Activated T-helper 2 cell treated with anti-CD3 and anti-CD28 coated beads, Interferon-gamma antibody, Interleukin-2, Interleukin-4, amounts not matched to agents 10 μg/mL and 5 μg/mL and 100 μg/mL, durations not matched to agents 14 hours and 24 hours and 36 hours (primary cell): ENCODE measurements around the gene R3HCC1L. TPM values are rescaled to one million over a fixed set of nuclear protein-coding genes. Genes with fewer than 3 reads are reported as not detected.

ENCODE experiments used
- DNase-seq: peaks from one replicate; pipeline ENCODE4 v3.0.0; 2021; ENCODE audit warnings: low spot score
- H3K27ac Mint-ChIP-seq: one replicate; pipeline ENCODE4 v1.8.0; 2021; ENCODE audit warnings: mixed read lengths
- H3K27me3 Mint-ChIP-seq: one replicate; pipeline ENCODE4 v1.8.0; 2021; ENCODE audit warnings: low read depth, mixed read lengths
- H3K36me3 Mint-ChIP-seq: one replicate; pipeline ENCODE4 v1.8.0; 2021; ENCODE audit warnings: low read depth, mixed read lengths
- H3K4me1 Mint-ChIP-seq: one replicate; pipeline ENCODE4 v1.8.0; 2021; ENCODE audit warnings: low read depth, mixed read lengths
- H3K4me3 Mint-ChIP-seq: one replicate; pipeline ENCODE4 v1.8.0; 2021; ENCODE audit warnings: low read depth, mild to moderate bottlenecking, moderate library complexity, mixed read lengths
- H3K9me3 Mint-ChIP-seq: one replicate; pipeline ENCODE4 v1.8.0; 2021; ENCODE audit warnings: mixed read lengths
- intact Hi-C: fragments of 100-400 bp; cut with micrococcal nuclease; formaldehyde crosslinking; loops from one replicate; pipeline ENCODE4 v1.15.1; 2023
- total RNA-seq: library from RNA; stranded (reverse); gene quantifications from 2 replicates; pipeline ENCODE4 v1.2.3, GENCODE V29; 2022

Gene R3HCC1L
- total RNA-seq, 1 donor from 2014 or later: 18.4 TPM

GRCh38 chr10:98251399-98251798 lies 116.9 kb downstream of the R3HCC1L start:
- Mint-ChIP-seq H3K27me3 (no peaks in the 10 kb centered on the region), H3K27ac (no peak overlapping the region), H3K4me3 (no peak overlapping the region), H3K36me3 (peaks cover 23% of the 10 kb centered on the region), H3K9me3 (no peaks in the 10 kb centered on the region), H3K4me1 (no peaks in the 10 kb centered on the region)
- no peak for DNase-seq
- intact Hi-C loops: no loop called here

GRCh38 chr10:98252464-98252863 lies 118.0 kb downstream of the R3HCC1L start:
- peaks cover 16% of the 10 kb centered on the region for H3K36me3 Mint-ChIP-seq
- H3K4me3 Mint-ChIP-seq: no peak overlapping the region
- no peaks in the 10 kb centered on the region for H3K27me3 Mint-ChIP-seq
- intact Hi-C loops: no loop called here
- H3K4me1 Mint-ChIP-seq: no peaks in the 10 kb centered on the region
- no peak overlapping the region for H3K27ac Mint-ChIP-seq
- no peaks in the 10 kb centered on the region for H3K9me3 Mint-ChIP-seq
- DNase-seq: no peak

DNA sequence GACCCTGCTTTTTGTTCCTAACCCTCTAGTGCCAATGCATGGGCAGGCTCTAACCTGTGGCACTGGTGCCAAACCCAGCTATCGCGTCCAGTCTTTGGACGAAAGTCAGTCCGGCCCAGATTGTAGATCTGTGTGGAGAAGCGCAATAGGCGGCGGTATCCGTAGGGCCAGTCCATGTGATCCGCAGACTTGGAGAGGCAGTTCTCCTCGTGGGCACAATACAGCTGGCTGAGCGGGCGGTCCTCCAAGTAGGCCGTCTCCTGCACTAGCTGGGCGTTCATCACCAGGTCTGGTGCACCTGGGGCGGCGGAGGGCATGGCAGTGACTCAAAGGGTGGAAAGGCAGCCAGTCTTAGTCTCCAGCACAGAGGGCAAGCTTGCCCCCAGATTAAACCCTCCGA lies 119.0 kb downstream of the R3HCC1L start:
- Mint-ChIP-seq H3K9me3 (no peaks in the 10 kb centered on the region), H3K4me3 (no peak overlapping the region), H3K36me3 (peaks cover 9% of the 10 kb centered on the region), H3K4me1 (no peaks in the 10 kb centered on the region), H3K27me3 (no peaks in the 10 kb centered on the region), H3K27ac (no peak overlapping the region)
- intact Hi-C loops: no loop called here
- DNase-seq: no peak

DNA sequence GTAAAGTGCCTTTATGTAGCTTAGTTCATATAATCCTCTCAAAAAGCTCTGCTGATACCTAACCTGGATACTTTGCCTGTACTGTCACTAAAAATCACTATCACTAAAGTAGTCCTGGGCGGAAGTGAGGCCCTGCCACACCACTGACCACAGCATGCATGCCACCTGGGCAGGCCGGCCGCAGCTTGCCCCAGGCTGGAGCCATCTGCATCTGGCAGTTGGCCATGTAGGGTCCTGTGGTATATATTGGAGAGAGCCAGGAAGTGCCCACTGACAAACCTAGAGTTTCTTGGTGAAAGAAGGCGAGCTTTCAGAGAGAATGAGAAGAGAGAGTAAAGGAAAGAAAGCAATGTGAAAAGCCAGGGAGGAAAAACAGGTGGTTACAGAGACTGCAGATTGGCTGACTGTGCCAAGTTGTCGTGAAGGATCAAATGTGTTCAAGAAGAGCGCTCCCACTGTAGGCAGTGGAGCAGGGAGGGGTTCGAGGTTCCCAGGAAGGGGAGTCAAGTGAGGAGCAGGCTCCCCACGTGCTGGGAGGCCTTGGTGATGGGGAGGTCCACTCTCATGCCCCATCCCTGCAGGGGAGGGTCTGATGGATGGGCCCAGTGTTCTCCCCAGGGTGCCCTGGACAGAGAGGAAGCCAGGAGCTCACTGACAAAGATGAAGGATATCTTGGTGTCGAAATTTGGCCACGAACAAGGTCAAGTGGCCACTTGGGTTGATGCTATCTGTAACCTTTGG lies 119.9 kb downstream of the R3HCC1L start:
- DNase-seq: no peak
- Mint-ChIP-seq H3K9me3 (no peaks in the 10 kb centered on the region), H3K4me3 (no peak overlapping the region), H3K27me3 (no peaks in the 10 kb centered on the region), H3K27ac (no peak overlapping the region), H3K36me3 (peaks cover 9% of the 10 kb centered on the region), H3K4me1 (no peaks in the 10 kb centered on the region)
- intact Hi-C loops: no loop called here

DNA sequence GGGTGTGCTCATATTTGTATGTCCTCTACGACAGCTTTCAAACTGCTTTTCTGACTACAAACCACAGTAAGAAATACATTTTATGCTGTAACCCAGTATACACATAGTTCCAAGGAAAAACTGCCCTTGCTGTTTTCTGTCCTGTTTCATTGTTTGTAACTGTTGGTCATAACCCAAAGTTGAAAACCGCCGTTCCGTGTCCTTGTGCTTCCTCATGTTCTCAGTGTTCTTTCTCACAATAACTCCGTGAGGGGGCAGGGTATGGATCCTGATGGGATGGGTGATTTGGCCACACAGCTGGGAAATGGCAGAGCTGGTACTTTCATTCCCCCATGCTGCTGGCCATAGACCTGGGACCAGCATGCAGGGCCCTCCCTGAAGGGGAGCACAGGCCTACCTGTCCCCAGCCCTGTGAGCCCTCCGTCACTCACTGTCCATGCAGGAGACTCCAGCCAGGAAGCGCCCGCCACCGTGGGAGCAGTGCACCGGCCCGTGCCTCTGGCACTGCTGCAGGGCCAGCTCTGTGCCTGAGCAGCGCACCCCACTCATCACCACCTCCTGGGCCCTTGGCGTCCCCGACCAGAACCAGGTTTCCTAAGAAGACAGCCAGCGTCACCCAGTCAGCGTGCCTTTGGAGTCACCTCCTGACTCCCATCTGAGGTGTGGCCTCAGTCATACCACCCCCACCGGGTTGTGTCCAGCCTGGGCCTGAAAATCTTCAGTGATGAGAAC lies 120.9 kb downstream of the R3HCC1L start:
- DNase-seq: no peak
- H3K4me1 Mint-ChIP-seq: no peaks in the 10 kb centered on the region
- H3K27ac Mint-ChIP-seq: no peak overlapping the region
- H3K9me3 Mint-ChIP-seq: no peaks in the 10 kb centered on the region
- no peaks in the 10 kb centered on the region for H3K27me3 Mint-ChIP-seq
- H3K36me3 Mint-ChIP-seq: peaks cover 2% of the 10 kb centered on the region
- no peak overlapping the region for H3K4me3 Mint-ChIP-seq
- intact Hi-C loops: no loop called here

- H3K4me3 Mint-ChIP-seq: no peak overlapping the region
- DNase-seq: no peak
Measured at GRCh38 chr10:98256692-98257091, 122.2 kb downstream of the R3HCC1L start.

GRCh38 chr10:98257198-98257597 lies 122.7 kb downstream of the R3HCC1L start:
- intact Hi-C loops: no loop called here
- Mint-ChIP-seq H3K36me3 (no peaks in the 10 kb centered on the region), H3K27ac (no peak overlapping the region), H3K9me3 (no peaks in the 10 kb centered on the region), H3K4me1 (no peaks in the 10 kb centered on the region), H3K4me3 (no peak overlapping the region), H3K27me3 (no peaks in the 10 kb centered on the region)
- DNase-seq: no peak

More at GRCh38 chr10:98256692-98257091, 122.2 kb downstream of the R3HCC1L start:
- Mint-ChIP-seq H3K36me3 (no peaks in the 10 kb centered on the region), H3K27me3 (no peaks in the 10 kb centered on the region), H3K27ac (no peak overlapping the region), H3K4me1 (no peaks in the 10 kb centered on the region), H3K9me3 (no peaks in the 10 kb centered on the region)
- intact Hi-C loops: no loop called here

DNA sequence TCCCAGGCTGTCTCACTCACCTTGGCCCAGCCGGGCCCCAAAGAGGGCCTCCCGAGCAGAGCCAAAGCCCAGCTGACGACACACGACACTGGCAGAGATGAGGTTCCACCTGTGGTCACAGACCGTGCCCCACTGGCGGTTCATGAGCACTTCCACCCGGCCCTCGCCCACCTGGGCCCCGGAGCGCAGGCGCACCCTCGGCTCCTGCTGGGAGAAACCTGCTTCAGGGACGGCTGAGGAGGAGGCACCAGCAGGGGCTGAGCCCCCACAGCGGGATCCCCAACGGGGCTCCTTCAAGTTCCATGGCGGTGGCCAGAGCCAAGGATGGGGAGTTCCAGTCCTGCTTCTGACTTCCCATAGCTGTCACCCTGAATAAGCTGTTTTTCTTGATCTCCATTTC lies 123.5 kb downstream of the R3HCC1L start:
- no peaks in the 10 kb centered on the region for H3K4me1 Mint-ChIP-seq
- H3K36me3 Mint-ChIP-seq: no peaks in the 10 kb centered on the region
- intact Hi-C loops: no loop called here
- H3K9me3 Mint-ChIP-seq: no peaks in the 10 kb centered on the region
- no peaks in the 10 kb centered on the region for H3K27me3 Mint-ChIP-seq
- no peak overlapping the region for H3K27ac Mint-ChIP-seq
- no peak for DNase-seq
- no peak overlapping the region for H3K4me3 Mint-ChIP-seq

- intact Hi-C loops: no loop called here
- H3K27ac Mint-ChIP-seq: no peak overlapping the region
Measured at GRCh38 chr10:98258683-98259454, 124.4 kb downstream of the R3HCC1L start.

GRCh38 chr10:98259606-98260315 lies 125.3 kb downstream of the R3HCC1L start:
- intact Hi-C loops: no loop called here
- H3K27me3 Mint-ChIP-seq: no peaks in the 10 kb centered on the region
- no peaks in the 10 kb centered on the region for H3K4me1 Mint-ChIP-seq
- no peak overlapping the region for H3K27ac Mint-ChIP-seq
- no peak for DNase-seq
- H3K9me3 Mint-ChIP-seq: no peaks in the 10 kb centered on the region
- no peak overlapping the region for H3K4me3 Mint-ChIP-seq
- H3K36me3 Mint-ChIP-seq: no peaks in the 10 kb centered on the region

More at GRCh38 chr10:98258683-98259454, 124.4 kb downstream of the R3HCC1L start:
- H3K4me1 Mint-ChIP-seq: no peaks in the 10 kb centered on the region
- no peaks in the 10 kb centered on the region for H3K9me3 Mint-ChIP-seq
- H3K27me3 Mint-ChIP-seq: no peaks in the 10 kb centered on the region
- H3K36me3 Mint-ChIP-seq: no peaks in the 10 kb centered on the region
- DNase-seq: no peak
- no peak overlapping the region for H3K4me3 Mint-ChIP-seq

GRCh38 chr10:98260350-98260749 lies 125.9 kb downstream of the R3HCC1L start:
- Mint-ChIP-seq H3K9me3 (no peaks in the 10 kb centered on the region), H3K27me3 (no peaks in the 10 kb centered on the region), H3K27ac (no peak overlapping the region), H3K4me1 (no peaks in the 10 kb centered on the region), H3K4me3 (no peak overlapping the region), H3K36me3 (no peaks in the 10 kb centered on the region)
- DNase-seq: no peak
- intact Hi-C loops: no loop called here

DNA sequence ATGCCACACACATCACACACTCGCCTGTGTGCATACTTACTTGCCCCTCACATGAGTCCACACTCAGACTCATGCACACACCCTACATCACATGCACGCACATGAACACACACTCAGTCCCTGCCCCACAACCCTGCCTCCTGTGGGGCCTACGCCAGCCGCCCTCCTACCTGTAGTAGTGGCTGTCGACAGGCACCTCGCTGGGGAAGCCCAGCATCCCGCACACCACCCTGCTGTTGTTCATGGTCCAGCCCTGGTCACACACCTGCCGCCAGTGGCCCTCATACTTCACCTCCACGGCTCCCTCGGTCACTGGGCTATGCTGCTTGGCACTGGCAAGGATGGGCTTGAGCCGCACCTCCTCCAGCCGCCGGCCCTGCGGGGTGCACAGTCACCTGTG lies 126.3 kb downstream of the R3HCC1L start:
- Mint-ChIP-seq H3K36me3 (no peaks in the 10 kb centered on the region), H3K4me3 (no peak overlapping the region), H3K4me1 (no peaks in the 10 kb centered on the region), H3K27me3 (no peaks in the 10 kb centered on the region), H3K9me3 (no peaks in the 10 kb centered on the region), H3K27ac (no peak overlapping the region)
- DNase-seq: no peak
- intact Hi-C loops: no loop called here
